NCI-H446 treated with DMSO at 0.1 percent for 48 hours (cell line): ENCODE data around the gene AP2A2.

Experiments
- DNase-seq: peaks from one replicate; lab custom pipeline; 2025; lab: John Stamatoyannopoulos, UW

The AP2A2 gene

DNA sequence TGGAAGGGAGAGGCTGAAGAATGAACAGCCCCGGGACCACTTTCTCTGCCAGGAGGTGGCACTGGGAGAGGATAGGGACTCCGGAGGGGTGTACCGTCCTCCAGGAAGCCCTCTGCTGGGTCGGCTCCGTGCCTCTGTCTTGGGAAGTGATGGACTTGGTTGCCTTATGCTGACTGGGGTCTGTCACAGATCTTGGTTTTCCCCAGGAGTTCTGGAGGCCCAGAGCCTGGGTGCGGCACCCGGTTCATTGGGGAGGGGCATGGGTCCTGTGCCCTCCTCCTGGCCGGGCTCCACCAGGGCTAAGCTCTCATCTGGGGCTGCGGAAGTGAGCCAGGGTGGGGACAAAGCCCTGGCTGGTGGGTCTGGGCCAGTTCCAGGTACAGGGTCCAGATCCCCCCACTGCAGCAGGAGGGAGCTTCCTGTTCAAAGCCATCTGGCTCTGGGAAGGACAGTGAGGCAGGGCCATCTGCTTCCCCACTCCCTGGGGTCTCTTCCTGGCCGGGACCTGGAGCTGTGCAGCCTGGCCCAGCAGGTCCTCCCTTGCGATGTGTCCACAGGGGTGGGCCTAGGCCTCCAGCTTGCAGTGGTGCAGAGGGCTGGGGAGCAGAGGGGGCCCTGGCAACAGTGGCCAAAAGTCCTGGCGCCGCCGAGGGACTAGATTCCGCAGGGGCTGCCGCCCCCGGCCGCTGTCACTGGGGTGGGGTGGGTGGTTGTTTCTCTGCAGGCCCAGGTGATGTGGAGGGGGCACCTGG is 1.1 kb upstream of the AP2A2 start:
- peak; percentile 77 for DNase-seq

DNA sequence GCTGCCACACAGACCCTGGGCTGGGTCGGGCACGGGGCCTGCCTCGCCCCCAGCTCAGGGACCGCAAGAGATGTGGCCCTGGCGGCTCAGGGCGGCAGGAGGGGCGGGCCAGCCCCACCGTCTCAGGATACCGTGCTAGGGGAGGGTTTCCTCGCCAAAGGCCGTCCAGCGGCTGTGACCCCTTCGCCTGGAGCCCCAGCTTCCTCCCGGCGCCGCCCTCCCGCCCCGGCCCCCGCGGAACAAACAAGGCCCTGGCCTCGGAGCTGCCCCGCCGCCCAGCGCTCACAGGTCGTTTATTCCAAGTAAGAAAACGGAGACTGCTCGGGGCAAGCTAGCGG is 543 bp upstream of the AP2A2 start:
- DNase-seq, result no peak

- no peak for DNase-seq
Observed at GRCh38 chr11:926341-926916, 759 bp downstream of the AP2A2 start.

- DNase-seq, result no peak
Observed at GRCh38 chr11:927871-928270, 2.2 kb downstream of the AP2A2 start.

GRCh38 chr11:928786-929185 is 3.1 kb downstream of the AP2A2 start:
- DNase-seq, result no peak

GRCh38 chr11:929405-929804 is 3.7 kb downstream of the AP2A2 start:
- DNase-seq, result no peak

- DNase-seq, result no peak
Observed at GRCh38 chr11:931385-931784, 5.7 kb downstream of the AP2A2 start.

DNA sequence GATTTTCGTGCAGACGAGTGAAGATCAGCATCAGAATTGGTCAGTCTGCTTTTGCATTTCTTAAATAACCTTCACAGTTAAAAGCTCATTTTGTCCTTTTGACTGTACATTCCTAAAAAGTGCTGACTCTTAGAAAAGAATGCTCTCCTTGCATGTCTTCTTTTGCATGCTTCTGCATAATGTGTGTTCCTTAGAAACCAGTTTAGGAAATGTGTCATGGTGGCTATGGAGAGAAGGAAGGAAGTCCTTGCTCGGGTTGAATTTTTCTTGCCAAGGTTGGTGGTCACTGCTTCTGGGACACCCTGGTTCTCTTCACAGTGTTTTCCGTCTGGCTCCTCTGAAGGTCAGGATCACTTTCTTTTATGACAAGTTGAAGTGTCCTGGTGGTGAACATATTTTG is 6.8 kb downstream of the AP2A2 start:
- DNase-seq, result no peak

DNA sequence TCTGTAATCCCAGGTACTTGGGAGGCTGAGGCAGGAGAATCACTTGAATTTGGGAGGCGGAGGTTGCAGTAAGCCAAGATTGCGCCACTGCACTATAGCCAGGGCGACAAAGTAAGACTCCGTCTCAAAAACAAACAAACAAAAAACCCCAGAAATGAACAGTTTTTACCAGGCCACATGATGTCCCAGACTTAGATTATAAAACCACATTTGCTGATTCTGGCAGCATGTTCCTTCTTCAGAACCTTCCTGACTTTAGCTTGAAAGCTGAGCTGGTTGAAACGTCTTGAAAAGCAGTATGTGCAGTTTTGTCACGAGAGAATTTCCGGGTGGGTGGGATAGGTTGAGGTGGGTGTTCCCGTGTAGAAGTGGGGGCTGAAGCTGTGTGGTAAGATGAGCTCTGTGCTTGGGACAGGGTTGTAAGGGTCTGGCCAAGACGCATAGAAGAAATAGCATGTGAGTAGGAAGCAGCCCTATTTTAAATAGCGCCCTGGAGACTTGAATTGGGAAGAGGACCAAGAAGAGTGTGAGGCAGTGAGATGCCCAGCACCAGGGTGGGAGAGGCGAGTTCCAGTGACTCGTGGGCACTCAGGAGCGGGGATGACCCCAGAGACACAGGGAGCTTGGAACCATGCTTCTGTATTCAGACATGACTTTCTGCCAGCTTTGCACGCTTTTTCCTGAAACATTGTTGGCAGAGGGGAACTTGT is 7.6 kb downstream of the AP2A2 start:
- DNase-seq, result no peak

- no peak for DNase-seq
Observed at GRCh38 chr11:933936-934335, 8.3 kb downstream of the AP2A2 start.

DNA sequence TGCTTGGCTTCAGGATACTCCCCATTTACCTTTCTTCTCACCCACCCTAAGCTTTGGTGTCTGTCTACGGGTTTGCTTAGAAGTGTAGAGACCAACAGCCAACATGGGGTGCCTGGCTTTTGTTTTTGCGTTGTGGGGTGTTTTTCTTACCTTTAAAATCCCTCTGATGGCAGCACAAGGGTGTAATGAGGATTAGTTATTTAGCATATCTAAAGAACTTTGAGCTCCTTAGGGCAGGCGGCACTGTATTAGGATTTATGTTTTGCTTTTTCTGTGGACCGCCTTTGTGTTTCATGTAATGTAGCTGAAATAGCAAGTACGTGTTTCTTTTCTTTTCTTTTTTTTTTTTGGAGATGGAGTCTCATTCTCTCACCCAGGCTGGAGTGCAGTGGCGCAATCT is 8.9 kb downstream of the AP2A2 start:
- no peak for DNase-seq

DNA sequence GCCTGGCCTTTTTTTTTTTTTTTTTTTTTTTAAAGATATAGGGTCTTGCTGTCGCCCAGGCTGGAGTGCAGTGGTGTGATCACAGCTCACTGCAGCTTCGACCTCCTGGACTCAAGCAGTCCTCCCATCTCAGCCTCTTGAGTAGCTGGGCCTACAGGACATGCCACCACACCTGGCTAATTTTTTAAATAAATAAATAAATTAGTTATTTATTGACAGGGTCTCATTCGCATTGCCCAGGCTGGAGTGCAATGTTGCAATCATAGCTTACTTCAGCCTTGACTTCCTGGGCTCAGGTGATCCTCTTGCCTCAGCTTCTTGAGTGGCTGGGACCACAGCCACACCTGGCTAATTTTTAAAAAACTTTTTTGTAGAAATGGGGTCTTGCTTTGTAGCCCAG is 10.5 kb downstream of the AP2A2 start:
- DNase-seq, result no peak

GRCh38 chr11:937841-938261 is 12.2 kb downstream of the AP2A2 start:
- DNase-seq, result no peak

- no peak for DNase-seq
Observed at GRCh38 chr11:940496-941135, 14.9 kb downstream of the AP2A2 start.

GRCh38 chr11:942823-943222 is 17.2 kb downstream of the AP2A2 start:
- no peak for DNase-seq

DNA sequence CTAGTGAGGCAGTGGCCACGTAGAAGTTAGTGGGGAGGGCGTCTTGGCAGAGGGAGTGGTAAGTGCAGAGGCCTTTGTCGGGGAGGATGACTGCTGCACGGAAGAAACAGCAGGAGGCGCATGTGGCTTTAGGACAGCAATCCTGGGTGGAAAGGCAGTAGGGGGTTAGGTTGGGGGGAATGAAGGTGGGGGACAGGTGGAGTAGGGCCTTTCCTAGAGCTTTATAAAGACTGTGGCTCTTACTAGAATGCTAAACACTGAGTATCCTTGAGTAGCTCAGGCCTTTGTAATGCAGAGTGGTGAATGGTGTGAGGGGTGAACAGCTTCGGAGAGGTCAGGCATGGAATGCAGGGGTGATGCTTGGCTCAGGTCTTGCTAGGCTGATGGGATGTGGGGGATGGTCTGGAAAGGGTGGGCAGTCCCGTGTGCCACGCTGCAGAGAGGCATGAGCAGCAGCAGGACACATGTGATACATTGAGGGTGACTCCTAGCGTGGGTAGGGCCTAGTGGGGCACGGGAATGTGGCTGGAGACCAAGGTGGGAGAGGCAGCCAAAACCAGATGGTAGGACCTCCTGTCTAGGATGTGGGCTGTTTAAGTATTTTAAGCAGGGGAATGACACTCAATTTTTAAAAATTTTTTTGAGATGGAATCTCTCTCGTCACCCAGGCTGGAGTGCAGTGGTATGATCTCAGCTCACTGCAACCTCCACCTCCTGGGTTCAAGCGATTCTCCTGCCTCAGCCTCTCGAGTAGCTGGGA is 19.2 kb downstream of the AP2A2 start:
- no peak for DNase-seq

DNA sequence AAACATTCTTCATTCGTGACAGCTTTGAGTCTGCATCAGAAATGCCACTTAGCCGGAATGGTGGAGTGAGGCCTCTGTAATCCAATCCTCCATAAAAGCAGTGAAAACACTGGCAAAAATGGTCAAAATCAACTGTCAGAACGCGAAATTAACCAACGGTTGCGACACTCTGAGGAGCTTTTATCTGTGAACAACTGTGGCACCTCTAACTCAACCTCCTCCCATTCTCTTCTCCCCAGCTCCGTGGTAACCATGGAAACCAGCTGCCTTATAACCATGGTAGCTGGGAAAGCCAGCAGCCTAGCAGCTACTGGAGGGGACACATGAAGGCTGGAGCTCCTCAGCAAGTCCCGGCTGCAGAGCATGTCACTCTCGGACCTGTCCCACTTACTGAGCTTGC is 20.3 kb downstream of the AP2A2 start:
- DNase-seq, result no peak

GRCh38 chr11:947744-948143 is 22.1 kb downstream of the AP2A2 start:
- DNase-seq, result no peak

GRCh38 chr11:951507-951906 is 25.8 kb downstream of the AP2A2 start:
- no peak for DNase-seq

DNA sequence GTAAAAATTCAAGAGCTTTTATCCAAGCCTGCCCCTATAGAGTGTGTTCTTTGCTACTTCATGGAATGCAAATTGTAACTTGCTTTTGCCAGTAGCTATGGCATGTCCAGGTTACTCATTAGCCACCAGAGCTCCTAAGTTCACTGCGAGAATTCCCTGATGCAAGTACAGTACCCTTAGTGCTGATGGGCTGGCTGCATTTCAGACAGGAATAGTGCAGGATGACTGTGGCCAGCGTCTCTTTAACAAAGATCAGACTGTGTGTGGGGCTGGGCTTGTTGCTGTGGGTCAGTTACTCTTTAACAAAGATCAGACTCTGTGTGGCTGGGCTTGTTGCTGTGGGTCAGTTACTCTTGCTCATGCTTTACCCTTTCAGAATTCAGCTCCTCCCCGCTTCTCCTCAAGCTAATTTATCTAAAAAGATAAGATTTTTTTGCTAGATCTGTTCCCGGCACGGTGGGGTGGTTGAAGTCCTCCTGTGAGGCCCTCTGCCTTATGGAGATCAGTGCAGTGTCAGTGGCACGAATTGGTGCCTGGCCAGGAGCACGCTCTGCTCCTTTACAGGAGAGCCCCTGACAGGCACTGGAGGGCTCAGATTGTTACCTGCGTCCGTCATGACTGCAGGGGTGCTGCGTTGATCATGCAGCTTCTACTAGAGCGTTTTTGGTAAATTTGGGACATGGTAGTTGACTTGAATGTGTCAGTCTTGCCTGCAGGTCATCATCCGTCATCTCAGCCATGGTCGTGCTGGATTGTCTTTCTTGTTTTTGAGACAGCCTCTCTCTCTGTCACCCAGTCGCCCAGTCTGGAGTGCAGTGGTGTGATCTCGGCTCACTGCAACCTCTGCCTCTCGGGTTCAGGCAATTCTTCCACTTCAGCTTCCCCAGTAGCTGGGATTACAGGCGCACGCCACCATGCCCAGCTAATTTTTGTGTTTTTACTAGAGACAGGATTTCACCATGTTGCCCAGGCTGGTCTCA is 27.0 kb downstream of the AP2A2 start:
- DNase-seq, result no peak

- no peak for DNase-seq
Observed at GRCh38 chr11:953512-953911, 27.8 kb downstream of the AP2A2 start.
